GM12801 (cell line): Measurements from ENCODE around the gene CERT1.

ENCODE experiments used
- CTCF ChIP-seq: IDR thresholded peaks from one replicate; pipeline ENCODE4 v1.5.1; 2011; ENCODE audit warnings: control low read depth; ENCODE audit not compliant: insufficient read length; ENCODE audit errors: extremely low read depth

CERT1 gene

GRCh38 chr5:75435096-75435495, 76.3 kb downstream of the CERT1 start:
- TF ChIP-seq CTCF: no peak

GRCh38 chr5:75433814-75434506, 77.5 kb downstream of the CERT1 start:
- TF ChIP-seq CTCF: no peak

GRCh38 chr5:75414241-75414640, 97.2 kb downstream of the CERT1 start:
- TF ChIP-seq CTCF: no peak

- no peak for TF ChIP-seq CTCF
These were observed 99.1 kb downstream of the CERT1 start for GRCh38 chr5:75412111-75412990.

GRCh38 chr5:75405296-75405695, 106.1 kb downstream of the CERT1 start:
- no peak for TF ChIP-seq CTCF

GRCh38 chr5:75395277-75395676, 116.2 kb downstream of the CERT1 start:
- TF ChIP-seq CTCF: no peak

- no peak for TF ChIP-seq CTCF
These were observed 122.0 kb downstream of the CERT1 start for GRCh38 chr5:75389430-75389829.
